HuH-7.5 (cell line): ENCODE measurements around the gene DNMT1.
A peak's percentile ranks its signal among the peaks of the same experiment; 100 is the strongest.
"Not testable (repeated sequence)": the region's sequence is repeated elsewhere in the genome, so short reads cannot be mapped to it uniquely, and the experiment has no call there.

Source experiments
- DNase-seq: peaks from one replicate; pipeline ENCODE4 v3.0.0; 2011; ENCODE audit warnings: low spot score

Gene DNMT1

DNA sequence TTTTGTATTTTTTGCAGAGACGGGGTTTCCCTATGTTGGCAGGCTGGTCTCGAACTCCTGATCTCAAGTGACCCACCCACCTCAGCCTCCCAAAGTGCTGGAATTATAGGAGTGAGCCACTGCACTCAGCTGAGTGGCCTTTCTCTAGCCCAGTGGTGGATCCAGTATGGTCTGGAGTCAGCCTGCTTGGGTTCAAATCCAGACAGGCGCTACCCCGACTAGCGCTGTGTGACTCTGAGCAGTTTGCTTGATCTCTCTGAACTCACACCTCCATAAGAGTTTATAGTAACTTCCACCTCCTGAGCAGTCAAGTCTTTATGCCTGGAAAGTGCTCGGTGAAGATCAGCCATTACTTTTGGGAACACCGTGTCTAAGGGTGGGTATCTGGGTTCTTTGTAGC, 25.9 kb upstream of the DNMT1 start:
- DNase-seq, result no peak

DNA sequence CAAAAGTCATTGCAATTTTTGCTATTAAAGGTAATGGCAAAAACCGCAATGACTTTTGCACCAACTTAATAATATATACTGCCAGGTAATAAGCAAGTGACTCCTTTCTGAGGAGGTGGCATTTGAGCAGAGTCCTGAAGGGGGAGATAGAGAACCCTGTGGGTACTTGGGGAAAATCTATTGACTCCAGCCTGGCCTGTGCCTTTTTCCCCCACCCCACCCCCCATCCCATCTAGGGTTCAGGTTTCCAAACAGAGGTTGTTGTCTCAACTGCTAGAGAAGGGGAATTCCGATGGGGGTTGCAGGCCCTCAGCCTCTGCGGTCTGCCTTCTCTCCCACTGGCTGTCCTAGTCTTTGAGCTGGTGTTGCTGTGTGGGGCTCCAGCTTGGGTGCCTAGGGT, 24.9 kb upstream of the DNMT1 start:
- DNase-seq, result peak; percentile 51

DNA sequence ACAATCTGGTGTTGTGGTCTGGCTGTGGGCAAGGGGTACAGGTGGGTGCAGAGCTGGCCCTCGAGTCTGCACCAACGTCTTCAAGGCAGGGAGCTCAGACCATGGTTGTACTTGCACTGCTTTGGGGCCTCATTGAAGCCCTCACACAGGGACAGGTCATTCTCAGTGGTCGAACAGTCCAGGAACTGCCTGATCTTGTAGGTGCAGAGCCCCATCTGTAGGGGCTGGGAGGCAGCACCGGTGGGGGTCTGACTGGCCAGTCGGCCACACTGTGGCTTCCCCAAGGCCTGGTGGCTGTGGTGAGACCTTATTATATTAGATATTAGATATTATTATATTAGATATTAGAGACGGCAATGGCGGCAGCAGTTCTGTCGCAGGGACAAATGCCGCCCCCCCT, 22.3 kb upstream of the DNMT1 start:
- DNase-seq, result no peak

DNA sequence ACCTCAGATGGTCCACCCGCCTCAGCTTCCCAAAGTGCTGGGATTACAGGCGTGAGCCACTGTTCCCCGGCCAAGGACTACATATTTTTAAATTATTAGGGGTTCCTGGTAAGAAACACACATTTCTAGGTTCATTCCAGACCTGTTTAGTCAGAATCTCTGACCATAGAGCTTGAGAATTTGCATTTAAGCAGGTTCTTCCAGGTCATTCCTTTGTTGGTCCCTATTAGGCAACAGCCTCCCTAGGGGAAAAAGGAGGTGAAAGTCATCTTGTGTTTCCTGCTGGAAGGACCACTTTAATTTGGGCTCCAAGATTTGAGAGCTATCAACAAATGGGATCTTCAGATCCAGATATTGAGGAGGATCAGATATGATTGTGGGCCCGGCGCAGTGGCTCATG, 20.0 kb upstream of the DNMT1 start:
- DNase-seq, result no peak

DNA sequence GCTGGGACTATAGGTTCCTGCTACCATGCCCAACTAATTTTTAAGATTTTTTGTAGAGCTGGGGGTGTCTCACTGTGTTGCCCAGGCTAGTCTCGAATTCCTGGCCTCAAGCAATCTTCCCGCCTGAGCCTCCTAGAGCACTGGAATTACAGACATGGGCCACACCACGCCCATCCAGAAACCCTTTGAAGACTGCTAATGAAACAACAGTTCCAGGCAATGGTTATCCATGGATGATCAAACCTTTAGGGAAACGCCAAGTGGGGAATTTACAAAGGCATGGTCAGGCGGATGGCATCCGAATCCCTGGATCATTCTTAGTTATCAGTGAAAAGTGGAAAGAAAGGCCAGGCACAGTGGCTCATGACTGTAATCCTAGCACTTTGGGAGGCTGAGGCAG, 16.9 kb upstream of the DNMT1 start:
- no peak for DNase-seq

DNA sequence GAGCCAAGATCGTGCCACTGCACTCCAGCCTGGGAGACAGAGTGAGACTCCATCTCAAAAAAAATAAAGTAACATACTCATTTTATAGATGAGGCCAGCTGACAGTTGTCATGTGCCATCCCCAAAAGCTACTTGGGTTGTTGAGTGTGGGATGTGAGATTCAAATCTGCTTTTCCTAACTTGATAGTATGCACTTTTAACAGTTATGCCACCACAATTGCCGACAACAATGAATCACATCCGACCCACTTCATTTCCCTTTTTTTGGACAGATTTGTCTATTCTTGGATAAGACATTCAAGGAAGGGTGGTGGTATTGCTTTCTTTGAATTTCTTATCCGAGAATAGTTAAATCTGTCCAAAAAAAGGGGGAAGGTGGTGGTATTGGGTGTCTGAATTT, 16.3 kb upstream of the DNMT1 start:
- DNase-seq, result no peak

DNA sequence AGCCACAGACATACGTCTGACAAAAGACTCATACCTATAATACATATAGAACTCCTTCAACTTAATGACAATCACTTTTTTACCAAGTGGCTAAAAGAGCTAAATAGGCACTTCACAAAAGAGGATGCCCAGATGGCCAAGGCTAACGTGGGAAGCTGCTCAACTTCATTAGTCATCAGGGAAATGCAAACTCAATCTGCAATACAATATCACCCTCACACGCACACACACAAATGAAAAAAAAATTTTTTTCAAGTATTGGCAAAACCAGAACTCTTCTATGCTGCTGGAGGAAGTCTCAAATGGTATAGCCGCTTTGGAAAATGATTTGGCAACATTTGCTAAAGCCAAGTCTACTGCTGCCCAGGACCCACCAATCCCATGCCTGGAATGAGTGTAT, 14.6 kb upstream of the DNMT1 start:
- no peak for DNase-seq

DNA sequence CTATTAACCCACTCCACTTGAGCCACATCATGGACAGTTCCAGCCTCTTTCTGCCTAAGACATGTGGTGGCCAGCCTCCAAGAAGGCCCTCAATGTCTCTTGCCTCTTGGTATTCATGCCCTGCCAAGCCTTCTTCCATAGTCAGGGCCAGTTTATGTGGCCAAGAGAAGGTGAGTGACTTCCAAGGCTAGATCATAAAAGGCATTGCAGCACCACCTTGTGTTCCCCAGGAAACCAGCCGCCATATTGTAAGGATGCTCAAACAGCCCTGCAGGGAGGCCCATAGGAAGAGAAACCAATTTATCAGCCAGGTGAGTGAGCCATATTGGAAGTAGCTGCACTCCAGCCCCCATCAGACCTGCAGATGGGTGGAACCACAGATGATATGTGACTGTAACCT, 12.3 kb upstream of the DNMT1 start:
- no peak for DNase-seq

DNA sequence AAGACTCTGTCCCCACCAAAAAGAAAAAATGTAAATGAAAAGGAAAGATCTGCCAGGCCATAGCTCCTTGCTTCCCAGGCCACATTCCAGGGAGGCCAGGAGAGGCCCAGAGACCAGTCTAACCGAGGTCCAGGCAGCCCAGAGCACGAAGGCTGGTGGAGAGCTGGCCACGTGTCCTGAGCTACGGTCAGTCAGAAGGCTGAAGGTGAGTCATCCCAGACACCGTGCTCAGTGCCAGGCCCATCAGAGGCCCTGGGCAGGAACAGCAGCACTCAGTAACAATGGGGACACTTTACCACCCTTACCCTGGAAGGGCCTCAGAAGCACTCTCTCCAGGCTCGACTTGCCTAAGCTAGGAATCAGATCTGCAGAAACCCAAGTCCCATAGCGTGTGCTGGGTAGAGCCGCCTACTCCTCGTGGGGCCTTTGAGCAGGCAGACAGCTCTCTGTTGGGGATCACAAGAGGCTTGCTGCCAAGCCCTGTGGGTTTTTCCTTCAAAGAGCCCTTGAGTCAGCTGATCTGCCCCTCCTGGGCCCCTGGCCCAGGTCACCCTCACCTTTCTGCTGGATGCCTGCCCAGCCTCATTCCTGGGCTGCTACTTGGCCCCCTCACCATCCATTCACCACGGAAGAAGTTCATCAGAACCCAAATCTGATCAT, 11.6 kb upstream of the DNMT1 start:
- DNase-seq, result no peak

DNA sequence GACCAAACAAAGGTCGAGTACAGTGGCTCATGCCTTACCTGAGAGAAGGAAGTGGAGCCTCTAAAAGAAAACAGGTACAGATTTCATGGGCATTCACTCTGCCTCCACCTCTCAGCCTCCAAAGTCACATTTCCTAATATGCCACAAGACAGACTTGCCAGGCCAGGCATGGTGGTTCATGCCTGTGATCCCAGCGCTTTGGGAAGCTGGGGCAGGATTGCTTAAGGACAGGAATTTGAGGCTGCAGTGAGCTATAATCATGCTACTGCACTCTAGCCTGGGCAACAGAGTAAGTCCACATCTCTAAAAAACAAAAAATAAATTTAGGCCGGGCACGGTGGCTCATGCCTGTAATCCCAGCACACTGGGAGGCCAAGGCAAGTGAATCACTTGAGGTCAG, 10.9 kb upstream of the DNMT1 start:
- no peak for DNase-seq

DNA sequence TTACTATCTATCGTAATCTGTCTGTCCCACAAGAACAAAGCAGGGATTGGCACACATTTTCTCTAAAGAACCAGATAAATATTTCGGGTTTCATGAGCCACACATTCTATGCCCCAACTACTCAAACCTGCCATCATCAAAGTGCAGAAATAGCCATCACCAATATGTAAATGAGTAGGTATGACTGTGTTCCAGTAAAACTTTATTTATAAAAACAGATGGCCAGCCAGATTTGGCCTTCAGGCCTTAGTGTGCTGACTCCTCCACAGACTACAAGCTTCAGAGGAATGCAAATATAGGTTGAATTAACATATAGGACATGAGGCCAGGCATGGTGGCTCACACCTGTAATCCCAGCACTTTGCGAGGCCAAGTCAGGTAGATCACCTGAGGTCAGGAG, 8.9 kb upstream of the DNMT1 start:
- DNase-seq, result no peak

DNA sequence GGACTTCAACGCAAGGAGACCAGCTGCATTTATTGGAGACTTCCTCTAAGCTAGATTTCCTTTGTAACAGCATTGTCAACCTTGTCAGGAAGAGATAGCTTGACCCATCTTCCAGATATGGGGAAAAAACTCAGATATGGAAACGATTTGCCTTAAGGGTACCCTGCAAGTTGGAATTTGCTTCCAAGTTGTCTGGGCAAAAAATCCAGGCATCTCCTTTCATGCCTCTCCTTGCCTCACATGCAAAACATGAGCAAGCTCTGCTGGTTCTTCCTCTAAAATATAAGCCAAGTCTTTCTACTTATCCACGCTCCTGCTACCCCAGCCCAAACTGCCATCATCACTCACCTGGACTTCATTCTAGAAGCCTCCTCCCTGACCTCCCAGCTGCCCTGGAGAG, 6.4 kb upstream of the DNMT1 start:
- DNase-seq, result no peak

DNA sequence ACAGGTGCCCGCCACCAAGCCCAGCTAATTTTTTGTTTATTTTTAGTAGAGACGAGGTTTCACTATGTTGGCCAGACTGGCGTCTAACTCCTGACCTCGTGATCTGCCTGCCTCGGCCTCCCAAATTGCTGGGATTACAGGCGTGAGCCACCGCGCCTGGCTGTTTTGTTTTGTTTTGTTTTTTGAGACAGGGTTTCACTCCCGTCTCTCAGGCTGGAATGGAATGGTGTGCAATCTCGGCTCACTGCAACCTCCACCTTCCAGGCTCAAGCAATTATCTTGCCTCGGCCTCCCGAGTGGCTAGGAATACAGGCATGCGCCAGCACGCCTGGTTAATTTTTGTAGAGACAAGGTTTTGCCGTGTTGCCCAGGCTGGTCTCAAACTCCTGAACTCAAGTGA, 5.3 kb upstream of the DNMT1 start:
- not testable (repeated sequence) for DNase-seq

DNA sequence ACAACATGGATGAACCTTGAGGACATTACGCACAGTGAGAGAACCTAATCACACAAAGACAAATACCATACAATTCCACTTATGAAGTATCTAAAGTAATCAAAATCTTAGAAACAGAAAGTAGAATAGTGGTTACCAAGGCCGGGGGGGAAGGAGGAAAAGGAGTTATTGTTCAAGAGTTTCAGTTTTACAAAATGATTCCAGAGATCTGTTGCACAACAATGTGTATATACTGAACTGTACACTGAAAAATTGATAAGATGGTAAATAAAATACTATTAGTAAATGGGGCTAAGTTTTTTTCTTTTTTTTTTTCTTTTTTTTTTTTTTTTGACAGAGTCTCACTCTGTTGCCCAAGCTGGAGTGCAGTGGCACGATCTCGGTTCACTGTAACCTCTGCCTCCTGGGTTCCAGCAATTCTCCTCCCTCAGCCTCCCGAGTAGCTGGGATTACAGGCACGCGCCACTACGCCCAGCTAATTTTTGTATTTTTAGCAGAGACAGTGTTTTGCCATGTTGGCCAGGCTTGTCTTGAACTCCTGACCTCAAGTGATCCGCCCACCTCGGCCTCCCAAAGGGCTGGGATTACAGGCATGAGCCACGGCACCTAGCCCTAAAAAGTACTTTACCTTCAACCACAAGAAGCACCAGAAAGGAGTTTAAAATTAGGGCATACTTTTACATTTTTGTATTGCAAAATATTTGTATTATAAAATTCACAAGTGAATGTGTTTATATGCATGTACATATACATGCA, 4.3 kb upstream of the DNMT1 start:
- DNase-seq, result not testable (repeated sequence)

DNA sequence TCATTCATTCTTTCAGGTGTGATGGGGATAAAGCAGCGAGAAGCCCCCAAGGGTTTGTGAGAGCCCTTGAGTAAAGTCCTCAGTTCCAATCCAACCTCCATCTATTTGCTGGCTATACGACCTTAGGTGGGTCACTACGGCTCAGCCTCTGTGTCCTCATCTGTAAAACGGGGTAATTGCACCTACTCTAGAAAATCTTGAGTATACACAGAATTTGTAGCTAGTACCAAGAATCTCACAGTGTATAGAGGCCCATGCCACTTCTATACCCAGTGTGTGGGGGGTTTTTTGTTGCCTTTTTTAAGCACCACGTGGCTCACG, 406 bp upstream of the DNMT1 start:
- no peak for DNase-seq

DNA sequence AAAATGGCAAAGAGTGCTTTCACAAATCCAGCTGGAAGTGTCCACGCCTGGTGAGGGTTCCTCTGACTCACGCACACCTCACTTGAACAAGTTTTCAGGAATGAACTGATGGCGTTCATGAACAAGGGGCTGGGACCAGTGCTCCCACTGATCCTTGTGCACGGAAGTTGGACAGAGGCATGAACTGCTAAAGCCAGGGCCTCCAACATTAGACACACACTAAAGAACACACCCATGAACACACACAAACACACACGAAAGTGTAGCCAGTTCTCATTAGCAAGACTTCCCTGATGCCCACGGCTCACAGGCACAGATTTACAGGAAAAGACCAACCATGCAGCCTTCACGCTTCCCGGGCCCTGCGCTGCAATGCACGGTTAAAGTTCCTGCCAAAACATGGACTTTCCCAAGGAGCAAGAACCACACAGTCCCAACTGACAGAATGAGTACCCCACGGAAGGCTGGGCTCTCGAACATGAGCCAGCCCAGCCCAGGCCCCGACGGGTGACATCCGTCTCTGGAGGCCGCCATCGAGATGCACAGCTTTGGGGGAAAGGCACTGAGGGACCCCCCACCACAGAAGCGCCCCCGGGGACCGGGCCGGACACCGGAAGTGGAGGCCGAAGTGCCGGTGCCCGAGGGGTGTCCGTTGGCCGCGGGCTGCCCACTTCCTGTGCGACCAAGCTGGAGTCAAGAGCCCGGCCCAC, 808 bp downstream of the DNMT1 start:
- peak; percentile 52 for DNase-seq

DNA sequence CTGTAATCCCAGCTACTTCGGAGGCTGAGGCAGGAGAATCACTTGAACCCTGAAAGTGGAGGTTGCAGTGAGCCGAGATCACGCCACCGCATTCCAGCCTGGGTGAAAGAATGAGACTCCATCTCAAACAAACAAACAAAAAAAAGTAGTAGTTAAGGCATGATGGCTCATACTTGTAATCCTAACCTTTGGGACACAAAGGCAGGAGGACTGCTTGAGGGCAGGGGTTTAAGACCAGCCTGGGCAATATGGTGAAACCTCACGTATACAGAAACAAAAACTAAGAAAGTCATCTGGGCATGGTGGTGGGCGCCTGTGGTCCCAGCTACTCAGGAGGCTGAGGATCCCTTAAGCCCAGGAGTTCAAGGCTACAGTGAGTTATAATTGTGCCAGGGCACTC, 1.8 kb downstream of the DNMT1 start:
- DNase-seq, result no peak

DNA sequence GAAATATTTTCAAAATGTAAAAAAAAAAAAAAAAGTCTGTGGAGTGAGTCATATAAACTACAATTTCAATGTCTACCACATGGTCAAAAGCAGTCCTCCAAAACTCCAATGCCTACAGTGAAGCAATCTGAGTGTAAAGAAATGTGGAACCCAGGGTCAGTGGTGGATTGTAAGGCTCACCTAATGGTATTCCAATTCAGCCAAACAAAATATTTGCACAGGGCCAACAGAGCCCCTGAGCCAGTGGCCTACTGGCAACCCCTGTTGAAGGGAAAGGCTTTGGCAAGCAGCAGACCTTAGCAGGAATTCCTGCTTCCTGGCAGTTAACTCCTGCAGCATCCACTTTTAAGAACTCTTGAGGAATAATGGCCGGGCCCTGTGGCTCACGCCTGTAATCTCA, 3.4 kb downstream of the DNMT1 start:
- DNase-seq, result peak; percentile 28

DNA sequence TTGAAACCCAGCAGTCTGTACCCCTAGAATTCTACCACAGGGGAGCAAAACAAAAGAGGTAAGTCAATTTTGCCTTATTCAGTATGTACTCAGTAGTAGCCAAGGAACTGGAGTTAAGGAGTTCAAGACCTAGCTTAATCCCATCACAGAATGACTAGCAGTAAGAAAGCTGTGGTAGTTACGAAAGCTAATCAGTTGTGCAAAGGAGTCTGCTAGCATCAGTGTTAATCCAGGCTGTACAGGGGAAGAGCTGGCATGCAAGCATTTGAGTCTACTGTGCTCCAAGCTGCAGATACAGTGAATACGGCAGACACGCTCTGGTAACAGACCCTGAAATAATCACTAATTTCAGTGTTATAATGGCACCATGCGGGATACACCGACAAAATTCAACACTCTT, 4.7 kb downstream of the DNMT1 start:
- DNase-seq, result no peak

DNA sequence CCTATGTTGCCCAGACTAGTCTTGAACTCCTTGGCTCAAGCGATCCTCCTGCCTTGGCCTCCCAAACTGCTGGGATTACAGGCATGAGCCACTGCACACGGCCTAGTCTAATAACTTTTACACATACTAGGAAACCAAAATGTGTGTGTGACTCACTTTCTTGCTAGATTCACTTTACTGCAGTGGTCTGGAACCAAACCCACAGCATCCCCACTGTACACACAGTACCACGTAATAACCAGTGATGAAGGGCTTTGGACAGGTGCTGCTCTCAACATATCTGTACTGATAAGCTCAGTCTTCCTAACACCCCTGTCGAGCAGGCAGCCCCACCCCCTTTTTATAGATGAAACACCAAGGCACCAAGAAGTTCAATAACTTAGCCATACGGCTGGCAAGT, 5.1 kb downstream of the DNMT1 start:
- no peak for DNase-seq

DNA sequence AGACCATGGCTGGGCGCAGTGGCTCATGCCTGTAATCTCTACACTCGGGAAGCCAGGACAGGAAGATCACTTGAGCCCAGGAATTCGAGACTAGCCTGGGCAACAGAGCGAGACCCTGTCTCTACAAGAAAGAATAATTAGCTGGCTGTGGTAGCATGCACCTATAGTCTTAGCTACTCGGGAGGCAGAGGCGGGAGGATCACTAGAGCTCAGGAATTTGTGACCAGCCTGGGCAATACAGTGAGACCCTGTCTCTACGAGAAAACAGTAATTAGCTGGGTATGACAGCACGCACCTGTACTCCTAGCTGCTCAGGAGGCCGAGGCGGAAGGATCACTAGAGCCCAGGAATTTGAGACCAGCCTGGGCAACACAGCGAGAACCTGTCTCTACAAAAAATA, 7.4 kb downstream of the DNMT1 start:
- no peak for DNase-seq

DNA sequence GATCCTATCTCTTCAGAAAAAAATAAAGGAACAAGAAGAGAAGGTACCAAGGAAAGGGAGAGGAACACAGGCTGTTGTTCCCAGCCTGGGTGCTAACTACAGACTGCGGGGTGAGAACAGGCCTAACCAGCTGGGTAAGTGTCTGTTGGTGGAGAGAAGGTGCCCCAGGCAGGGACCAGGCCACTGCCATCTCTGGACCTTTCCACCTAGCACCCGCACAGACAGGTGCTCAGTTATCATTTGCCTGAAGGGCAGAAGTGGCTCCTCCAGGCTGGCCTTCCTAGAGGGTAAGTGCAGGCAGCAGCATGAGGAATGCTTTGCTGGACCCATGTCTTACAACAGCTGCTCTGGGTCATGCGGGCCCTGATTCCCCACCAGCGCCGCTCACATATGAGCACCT, 10.1 kb downstream of the DNMT1 start:
- no peak for DNase-seq

DNA sequence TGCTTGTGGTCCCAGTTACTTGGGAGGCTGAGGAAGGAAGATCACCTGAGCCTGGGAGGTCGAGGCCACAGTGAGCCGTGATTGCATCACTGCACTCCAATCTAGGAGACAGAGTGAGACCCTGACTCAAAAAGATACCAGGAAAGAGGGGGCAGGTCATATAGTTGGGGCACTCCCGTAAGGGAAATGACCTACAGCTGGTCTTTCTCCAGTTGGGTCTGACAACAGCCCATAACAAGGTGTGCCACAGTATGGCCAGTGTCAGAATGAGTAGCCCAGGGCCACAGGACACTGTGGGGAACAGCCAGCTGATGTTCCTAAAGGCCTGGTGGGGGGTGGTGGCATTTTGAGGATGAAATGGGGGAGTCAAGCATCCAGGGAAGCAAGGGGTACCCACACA, 10.8 kb downstream of the DNMT1 start:
- DNase-seq, result no peak

DNA sequence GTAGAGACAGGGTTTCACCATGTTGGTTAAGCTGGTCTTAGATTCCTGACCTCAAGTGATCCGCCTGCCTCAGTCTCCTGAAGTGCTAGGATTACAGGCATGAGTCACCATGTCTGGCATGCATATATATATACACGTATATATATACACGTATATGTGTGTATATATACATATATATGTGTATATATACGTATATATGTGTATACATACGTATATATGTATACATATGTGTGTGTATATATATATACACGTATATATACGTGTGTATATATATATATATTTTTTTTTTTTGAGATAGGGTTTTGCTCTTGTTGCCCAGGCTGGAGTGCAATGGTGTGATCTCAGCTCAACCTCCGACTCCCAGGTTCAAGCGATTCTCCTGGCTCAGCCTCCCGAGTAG, 11.9 kb downstream of the DNMT1 start:
- DNase-seq, result no peak
